ENCODE measurements around the gene BLMH.

GRCh38 chr17:30302241-30302640, 10.5 kb upstream of the BLMH start:
- TF ChIP-seq CTCF (IDR thresholded peaks at IDR 0.05) (no peak), EZH2 (IDR thresholded peaks at IDR 0.05; ENCODE audit: borderline replicate concordance, insufficient read depth, low read depth, low read length, poor library complexity, severe bottlenecking) (no peak)

Data from B cell (primary cell).